HCT116 (cell line): ENCODE data around the gene P4HB. TPM values are rescaled to one million over a fixed set of nuclear protein-coding genes. Genes with fewer than 3 reads are reported as not detected.

Experiments
- ATAC-seq: fragments of 200-7000 bp; cut with Tn5 transposase; 2 replicates; pipeline ENCODE4 v1.9.1; 2020; ENCODE audit warnings: mild to moderate bottlenecking, moderate library complexity
- BruUV-seq: library from RNA; stranded (reverse); fragments of 400-500 nt; replicated peaks from 2 replicates; lab custom pipeline; 2021; lab: Mats Ljungman, UMichigan
- CTCF ChIA-PET: fragments of 300-600 bp; sonication (Branson Sonifier 250); formaldehyde crosslinking; loops from one replicate; lab custom pipeline; 2021; ENCODE audit warnings: antibody characterized with exemption; lab: Charles Lee
- POLR2A ChIA-PET: fragments of 300-600, 350-600 bp; sonication (Branson Sonifier 250); formaldehyde crosslinking; loops from one replicate; lab custom pipeline; 2021; ENCODE audit warnings: antibody characterized with exemption; lab: Charles Lee
- RAD21 ChIA-PET, 2 experiments: fragments of 300-600 bp; sonication (Branson Sonifier 250); formaldehyde crosslinking; loops; one replicate each; lab custom pipeline; 2023; ENCODE audit warnings: low total read pairs in 2 of 2; ENCODE audit not compliant: uncharacterized antibody in 2 of 2, unreplicated experiment in 2 of 2, low non-redundant PET in 1 of 2; lab: Charles Lee
- DNase-seq: peaks from one replicate; pipeline ENCODE4 v3.0.0-alpha.2; 2010; ENCODE audit warnings: low read depth, low spot score
- H2AFZ ChIP-seq: fragments of 200-600 bp; shearing (Covaris generic), sonication (generic); 2 replicates; pipeline ENCODE4 v1.6.1; 2017; ENCODE audit warnings: low read depth, mixed run types, mixed read lengths, antibody characterized with exemption, low read length; ENCODE audit not compliant: poor library complexity, severe bottlenecking
- H3K27ac ChIP-seq: 2 replicates; pipeline ENCODE4 v1.5.1; 2012; ENCODE audit warnings: low read depth, low read length
- H3K27me3 ChIP-seq: fragments of 200-600 bp; sonication (generic); 2 replicates; pipeline ENCODE4 v1.6.1; 2016; ENCODE audit warnings: mixed run types, low read length, mixed read lengths; ENCODE audit not compliant: insufficient read depth
- H3K36me3 ChIP-seq, 2 experiments: fragments of 200-500 bp in 1 of 2; fragments of 200-600 bp in 1 of 2; sonication (Bioruptor generic) in 1 of 2; sonication (generic) in 1 of 2; 2 replicates each; pipeline versions ENCODE4 v1.5.1 to v1.6.1; 2014 to 2016; ENCODE audit warnings: low read length in 2 of 2, inconsistent platforms in 1 of 2, mixed read lengths in 1 of 2, mixed run types in 1 of 2; ENCODE audit not compliant: insufficient read depth in 2 of 2, control insufficient read depth in 1 of 2
- H3K4me1 ChIP-seq, 2 experiments: fragments of 200-600 bp in 1 of 2; sonication (generic) in 1 of 2; 2 replicates each; pipeline versions ENCODE4 v1.5.1 to v1.6.1; 2012 to 2017; ENCODE audit warnings: low read length in 2 of 2, inconsistent platforms in 1 of 2, mild to moderate bottlenecking in 1 of 2, mixed read lengths in 1 of 2, mixed run types in 1 of 2, moderate library complexity in 1 of 2; ENCODE audit not compliant: insufficient read depth in 2 of 2, control insufficient read depth in 1 of 2
- H3K4me2 ChIP-seq: fragments of 200-600 bp; sonication (generic); 2 replicates; pipeline ENCODE4 v1.6.1; 2017; ENCODE audit warnings: mixed run types, low read length, mixed read lengths
- H3K4me3 ChIP-seq, 2 experiments: fragments of 200-600 bp in 1 of 2; sonication (generic) in 1 of 2; replicated peaks in 1 of 2; 2 replicates each; pipeline ENCODE4 v1.5.1; 2011 to 2016; ENCODE audit warnings: low read length in 2 of 2, control low read depth in 1 of 2, low read depth in 1 of 2, mild to moderate bottlenecking in 1 of 2, mixed read lengths in 1 of 2, mixed run types in 1 of 2
- H3K79me2 ChIP-seq: fragments of 200-600 bp; sonication (generic); 2 replicates; pipeline ENCODE4 v1.6.1; 2017; ENCODE audit warnings: mild to moderate bottlenecking, mixed run types, low read length, moderate library complexity, mixed read lengths; ENCODE audit not compliant: insufficient read depth
- H3K9ac ChIP-seq: fragments of 200-600 bp; sonication (generic); 2 replicates; pipeline ENCODE4 v1.6.1; 2016; ENCODE audit warnings: low read length, mixed read lengths
- H3K9me2 ChIP-seq: fragments of 200-600 bp; sonication (generic), shearing (Covaris generic); 2 replicates; pipeline ENCODE4 v1.6.1; 2017; ENCODE audit warnings: mixed run types, mild to moderate bottlenecking, moderate library complexity; ENCODE audit not compliant: insufficient read depth
- H3K9me3 ChIP-seq, 2 experiments: fragments of 200-500 bp in 1 of 2; fragments of 200-600 bp in 1 of 2; sonication (Bioruptor generic) in 1 of 2; sonication (generic) in 1 of 2; 2 replicates each; pipeline ENCODE4 v1.6.1; 2014 to 2017; ENCODE audit warnings: low read length in 2 of 2, mixed read lengths in 2 of 2, inconsistent platforms in 1 of 2, low read depth in 1 of 2, mild to moderate bottlenecking in 1 of 2, mixed run types in 1 of 2, moderate library complexity in 1 of 2; ENCODE audit not compliant: control insufficient read depth in 1 of 2, insufficient read depth in 1 of 2
- H4K20me1 ChIP-seq: fragments of 200-600 bp; sonication (generic), shearing (Covaris generic); 2 replicates; pipeline ENCODE4 v1.6.1; 2017; ENCODE audit warnings: mixed run types, mild to moderate bottlenecking, moderate library complexity; ENCODE audit not compliant: insufficient read depth
- CBX3 ChIP-seq: IDR thresholded peaks from 2 replicates; pipeline ENCODE4 v1.6.1; 2012; ENCODE audit warnings: low read depth
- CEBPB ChIP-seq: IDR thresholded peaks from 2 replicates; pipeline ENCODE4 v1.6.1; 2012; ENCODE audit warnings: low read depth
- CTCF ChIP-seq, 3 experiments: fragments of 200-600 bp in 1 of 3; sonication (generic) in 1 of 3; IDR thresholded peaks in 2 of 3; conservative IDR thresholded peaks in 1 of 3; 2 replicates each; pipeline ENCODE4 v1.5.1; 2012 to 2017; ENCODE audit warnings: low read depth in 2 of 3, low read length in 2 of 3, antibody characterized with exemption in 1 of 3, borderline replicate concordance in 1 of 3, control low read depth in 1 of 3, mild to moderate bottlenecking in 1 of 3, mixed read lengths in 1 of 3, mixed run types in 1 of 3, moderate library complexity in 1 of 3; ENCODE audit not compliant: insufficient read depth in 1 of 3
- EGR1 ChIP-seq: IDR thresholded peaks from 2 replicates; pipeline ENCODE4 v1.6.1; 2012; ENCODE audit warnings: low read depth
- ELF1 ChIP-seq: IDR thresholded peaks from 2 replicates; pipeline ENCODE4 v1.6.1; 2012; ENCODE audit warnings: low read depth, borderline replicate concordance
- EZH2 ChIP-seq: fragments of 200-600 bp; sonication (generic); IDR thresholded peaks from 2 replicates; pipeline ENCODE4 v1.6.1; 2017; ENCODE audit warnings: antibody characterized with exemption, mixed run types
- FOSL1 ChIP-seq: IDR thresholded peaks from 2 replicates; pipeline ENCODE4 v1.6.1; 2012; ENCODE audit warnings: low read depth
- JUND ChIP-seq: IDR thresholded peaks from 2 replicates; pipeline ENCODE4 v1.6.1; 2012
- MAX ChIP-seq: IDR thresholded peaks from 2 replicates; pipeline ENCODE4 v1.6.1; 2012
- POLR2AphosphoS5 ChIP-seq: IDR thresholded peaks from 2 replicates; pipeline ENCODE4 v1.6.1; 2011; ENCODE audit warnings: mild to moderate bottlenecking, low read depth, low read length, moderate library complexity
- RAD21 ChIP-seq: IDR thresholded peaks from 2 replicates; pipeline ENCODE4 v1.6.1; 2012; ENCODE audit warnings: low read depth, mild to moderate bottlenecking
- REST ChIP-seq: IDR thresholded peaks from 2 replicates; pipeline ENCODE4 v1.6.1; 2012; ENCODE audit warnings: low read depth
- SRF ChIP-seq: IDR thresholded peaks from 2 replicates; pipeline ENCODE4 v1.6.1; 2012; ENCODE audit warnings: low read depth
- TCF7L2 ChIP-seq: IDR thresholded peaks from 2 replicates; pipeline ENCODE4 v1.7.0; 2011; ENCODE audit warnings: borderline replicate concordance, inconsistent platforms; ENCODE audit not compliant: insufficient read depth, insufficient read length; ENCODE audit errors: extremely low read depth
- YY1 ChIP-seq: IDR thresholded peaks from 2 replicates; pipeline ENCODE4 v1.6.1; 2011; ENCODE audit warnings: low read length, low read depth, moderate library complexity, mild to moderate bottlenecking; ENCODE audit not compliant: insufficient replicate concordance; ENCODE audit errors: extremely low read depth
- ZFX ChIP-seq: fragments of 450-650 bp; IDR thresholded peaks from 2 replicates; pipeline ENCODE4 v1.6.1; 2017
- intact Hi-C: fragments of 100-400 bp; cut with micrococcal nuclease; formaldehyde crosslinking; loops from 2 replicates; pipeline ENCODE4 v1.10.0; 2022
- total RNA-seq: library from RNA; stranded (reverse); gene quantifications from one replicate; pipeline ENCODE4 v1.2.1, GENCODE V29; 2021; ENCODE audit not compliant: unreplicated experiment

Gene P4HB
- total RNA-seq, 1 experiment from 2014 or later, result 1,043 TPM

- Histone ChIP-seq H3K36me3 (no peaks in the 10 kb centered on the region), H3K4me2 (no peak overlapping the region), H3K79me2 (no peaks in the 10 kb centered on the region), H3K27me3 (no peaks in the 10 kb centered on the region), H2AFZ (no peak overlapping the region), H3K27ac (no peak overlapping the region), H3K9ac (no peak overlapping the region), H3K4me3 (no peak overlapping the region), H3K4me1 (peaks cover 3 to 16% of the 10 kb centered on the region in 2 experiments; a peak in 2 of 4 replicates), H4K20me1 (no peaks in the 10 kb centered on the region), H3K9me2 (no peaks in the 10 kb centered on the region), H3K9me3 (no peaks in the 10 kb centered on the region)
- CTCF ChIA-PET, result no interaction called here
- TF ChIP-seq JUND (no peak), EZH2 (no peak), ELF1 (no peak), CEBPB (no peak), EGR1 (no peak), YY1 (no peak), CBX3 (no peak), ZFX (no peak), SRF (no peak), CTCF (IDR thresholded peaks at IDR 0.05 in 2 of 3, conservative IDR thresholded peaks at IDR 0.05 in 1 of 3; ENCODE audit: borderline replicate concordance in 1 of 3, insufficient read depth in 1 of 3, low read depth in 2 of 3, low read length in 2 of 3) (no peak), POLR2AphosphoS5 (no peak), REST (no peak), TCF7L2 (no peak), FOSL1 (no peak), RAD21 (no peak), MAX (no peak)
- DNase-seq (no peak), ATAC-seq (no peak)
- RAD21 ChIA-PET, result no interaction called here
- POLR2A ChIA-PET, result interaction anchor here (1.2 kb wide), 1 partner anchor 59 kb away, joined by 3 read pairs; no protein-coding TSS in a partner anchor
- BruUV-seq, result no TSS peak
- intact Hi-C loops, result no loop called here
These were observed 46.3 kb downstream of the P4HB start for GRCh38 chr17:81813861-81814683.
